D721Med (cell line): ENCODE results near the gene GPALPP1.
"Not testable (repeated sequence)": the region's sequence is repeated elsewhere in the genome, so short reads cannot be mapped to it uniquely, and the experiment has no call there.

Source experiments
- DNase-seq: peaks from one replicate; pipeline ENCODE4 v3.0.0; 2011; ENCODE audit warnings: low spot score; ENCODE audit not compliant: insufficient read length
- FAIRE-seq: peaks from 2 replicates; lab custom pipeline; 2011; peaks lifted over from hg19 to GRCh38; lab: Jason Lieb, UNC
- CTCF ChIP-seq: IDR thresholded peaks from 2 replicates; pipeline ENCODE4 v1.5.1; 2012; ENCODE audit warnings: mild to moderate bottlenecking, control low read depth; ENCODE audit not compliant: insufficient read depth; ENCODE audit errors: missing control alignments

The GPALPP1 gene

GRCh38 chr13:44989071-44989889, at the start of gene GPALPP1, which contains the start of gene NUFIP1:
Gene GPALPP1 (plus strand): TSS chr13:44989538. CDS start chr13:44989655, 117 bp downstream.
Gene NUFIP1 (minus strand): TSS chr13:44989471. CDS start chr13:44989436, 35 bp downstream.
- DNase-seq (peak; percentile 95), FAIRE-seq (no peak)
- TF ChIP-seq CTCF, result no peak

- not testable (repeated sequence) for FAIRE-seq, DNase-seq
Observed at GRCh38 chr13:44943411-44943810, 45.9 kb upstream of the GPALPP1 start.

GRCh38 chr13:44951184-44951583, 38.2 kb upstream of the GPALPP1 start:
- DNase-seq (no peak), FAIRE-seq (peak; percentile 21)
- no peak for TF ChIP-seq CTCF

GRCh38 chr13:44952671-44953070, 36.7 kb upstream of the GPALPP1 start:
- no peak for TF ChIP-seq CTCF
- no peak for FAIRE-seq
- no peak for DNase-seq

GRCh38 chr13:44954224-44954623, 35.1 kb upstream of the GPALPP1 start:
- FAIRE-seq (no peak), DNase-seq (no peak)
- no peak for TF ChIP-seq CTCF

- FAIRE-seq, result no peak
- no peak for TF ChIP-seq CTCF
- DNase-seq, result no peak
Observed at GRCh38 chr13:44955406-44955805, 33.9 kb upstream of the GPALPP1 start.

- FAIRE-seq (no peak), DNase-seq (no peak)
- no peak for TF ChIP-seq CTCF
Observed at GRCh38 chr13:44961997-44962396, 27.3 kb upstream of the GPALPP1 start.
